ENCODE results near the gene IL22RA1. TPM values are rescaled to one million over a fixed set of nuclear protein-coding genes. Genes with fewer than 3 reads are reported as not detected.

IL22RA1 gene
- total and polyA plus RNA-seq, 7 donors: 0.16 to 18.5 (median 7.2) TPM; not detected in 2

DNA sequence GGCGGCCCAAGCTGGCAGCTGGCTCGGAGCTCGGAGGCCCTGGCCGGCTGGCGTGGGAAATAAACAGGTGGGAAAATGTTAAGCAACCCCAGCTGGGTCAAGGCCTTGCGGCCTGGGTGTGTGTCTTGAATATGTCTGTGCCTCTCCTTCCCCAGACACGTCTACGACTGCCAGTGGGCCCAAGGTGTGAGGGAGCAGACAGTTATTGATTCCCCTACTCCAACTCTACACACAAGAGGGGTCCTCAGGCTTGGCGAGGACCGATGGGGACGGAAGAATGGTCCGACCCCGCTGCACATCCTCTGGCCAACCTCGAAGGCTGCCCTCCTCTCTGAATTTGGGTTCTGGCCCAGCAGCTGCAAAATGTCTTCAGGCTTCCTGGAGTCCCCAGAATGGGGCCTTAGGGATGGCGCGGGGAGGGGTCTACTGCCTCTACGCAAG, 2.2 kb downstream of the IL22RA1 start:
- no peaks in the 10 kb centered on the region for H3K9me3 ChIP-seq
- no peaks in the 10 kb centered on the region for H3K36me3 ChIP-seq
- H3K4me1 ChIP-seq: no peaks in the 10 kb centered on the region
- WGBS, 2 donors: 88 to 90% methylated on average over 17 of the region's 17 CpGs
- intact Hi-C loops (cut with DNase I): no loop called here
- no peaks in the 10 kb centered on the region for H3K27me3 ChIP-seq
- no peak overlapping the region for H3K27ac ChIP-seq
- DNase-seq: no peak
- TF ChIP-seq POLR2AphosphoS5 (IDR thresholded peaks at IDR 0.05): no peak
- no peak overlapping the region for H3K4me3 ChIP-seq

DNA sequence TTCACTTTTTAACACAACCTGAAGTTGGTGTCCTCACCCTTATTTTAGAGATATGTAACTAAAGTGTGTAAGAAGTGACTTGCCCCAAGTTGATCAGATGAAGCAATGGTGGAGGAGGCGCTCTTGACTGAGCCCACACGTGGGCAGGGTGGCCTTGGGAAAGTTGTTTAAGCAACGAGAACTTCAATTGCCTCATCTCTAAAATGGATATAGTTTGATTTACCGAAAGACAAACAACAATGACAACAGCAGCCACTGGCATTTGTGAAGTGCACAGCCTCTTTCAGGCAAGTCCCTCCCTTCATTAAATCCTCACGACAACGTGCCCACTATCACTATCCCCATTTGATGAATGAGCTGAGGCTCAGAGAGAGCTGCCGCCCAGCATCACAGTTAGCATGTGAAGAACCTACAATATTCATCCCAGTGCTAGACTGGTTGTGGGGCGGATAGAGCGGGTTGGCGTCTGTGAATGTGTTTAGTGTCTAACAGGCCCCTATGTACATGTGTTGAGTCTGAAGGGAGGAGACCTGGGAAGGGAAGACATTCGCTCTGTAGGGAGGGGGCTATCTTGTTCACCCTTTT, 3.0 kb downstream of the IL22RA1 start:
- Histone ChIP-seq H3K27ac (no peak overlapping the region), H3K4me1 (no peaks in the 10 kb centered on the region), H3K27me3 (no peaks in the 10 kb centered on the region), H3K36me3 (no peaks in the 10 kb centered on the region), H3K4me3 (no peak overlapping the region), H3K9me3 (no peaks in the 10 kb centered on the region)
- DNase-seq: no peak
- intact Hi-C loops (cut with DNase I): no loop called here
- TF ChIP-seq, protein P1, sequence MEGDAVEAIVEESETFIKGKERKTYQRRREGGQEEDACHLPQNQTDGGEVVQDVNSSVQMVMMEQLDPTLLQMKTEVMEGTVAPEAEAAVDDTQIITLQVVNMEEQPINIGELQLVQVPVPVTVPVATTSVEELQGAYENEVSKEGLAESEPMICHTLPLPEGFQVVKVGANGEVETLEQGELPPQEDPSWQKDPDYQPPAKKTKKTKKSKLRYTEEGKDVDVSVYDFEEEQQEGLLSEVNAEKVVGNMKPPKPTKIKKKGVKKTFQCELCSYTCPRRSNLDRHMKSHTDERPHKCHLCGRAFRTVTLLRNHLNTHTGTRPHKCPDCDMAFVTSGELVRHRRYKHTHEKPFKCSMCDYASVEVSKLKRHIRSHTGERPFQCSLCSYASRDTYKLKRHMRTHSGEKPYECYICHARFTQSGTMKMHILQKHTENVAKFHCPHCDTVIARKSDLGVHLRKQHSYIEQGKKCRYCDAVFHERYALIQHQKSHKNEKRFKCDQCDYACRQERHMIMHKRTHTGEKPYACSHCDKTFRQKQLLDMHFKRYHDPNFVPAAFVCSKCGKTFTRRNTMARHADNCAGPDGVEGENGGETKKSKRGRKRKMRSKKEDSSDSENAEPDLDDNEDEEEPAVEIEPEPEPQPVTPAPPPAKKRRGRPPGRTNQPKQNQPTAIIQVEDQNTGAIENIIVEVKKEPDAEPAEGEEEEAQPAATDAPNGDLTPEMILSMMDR (IDR thresholded peaks at IDR 0.05): no peak
- TF ChIP-seq POLR2AphosphoS5 (IDR thresholded peaks at IDR 0.05): no peak
- no peak for TF ChIP-seq POLR2A (IDR thresholded peaks at IDR 0.05)
- TF ChIP-seq EP300 (IDR thresholded peaks at IDR 0.05): no peak
- WGBS, 2 donors: 92% methylated on average over 11 of the region's 11 CpGs

DNA sequence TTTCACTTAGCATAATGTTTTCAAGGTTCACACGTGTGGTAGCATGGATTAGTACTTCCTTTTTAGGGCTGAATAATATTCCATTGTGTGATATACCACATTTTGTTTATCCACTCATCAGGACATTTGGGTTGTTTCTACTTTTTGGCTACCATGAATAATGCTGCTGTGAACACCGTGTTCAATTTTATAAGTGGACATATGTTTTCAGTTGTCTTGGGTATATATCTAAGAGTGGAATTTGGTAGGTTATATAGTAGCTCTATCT, 3.8 kb downstream of the IL22RA1 start:
- Histone ChIP-seq H3K4me3 (no peak overlapping the region), H3K36me3 (no peaks in the 10 kb centered on the region), H3K9me3 (no peaks in the 10 kb centered on the region), H3K27me3 (no peaks in the 10 kb centered on the region), H3K4me1 (no peaks in the 10 kb centered on the region), H3K27ac (no peak overlapping the region)
- TF ChIP-seq EP300 (IDR thresholded peaks at IDR 0.05) (no peak), POLR2AphosphoS5 (IDR thresholded peaks at IDR 0.05) (no peak), POLR2A (IDR thresholded peaks at IDR 0.05) (no peak)
- TF ChIP-seq, protein P1 (IDR thresholded peaks at IDR 0.05): no peak
- intact Hi-C loops (cut with DNase I): no loop called here
- WGBS, 2 donors: 70 to 73% methylated on average over 2 of the region's 2 CpGs
- DNase-seq: no peak

DNA sequence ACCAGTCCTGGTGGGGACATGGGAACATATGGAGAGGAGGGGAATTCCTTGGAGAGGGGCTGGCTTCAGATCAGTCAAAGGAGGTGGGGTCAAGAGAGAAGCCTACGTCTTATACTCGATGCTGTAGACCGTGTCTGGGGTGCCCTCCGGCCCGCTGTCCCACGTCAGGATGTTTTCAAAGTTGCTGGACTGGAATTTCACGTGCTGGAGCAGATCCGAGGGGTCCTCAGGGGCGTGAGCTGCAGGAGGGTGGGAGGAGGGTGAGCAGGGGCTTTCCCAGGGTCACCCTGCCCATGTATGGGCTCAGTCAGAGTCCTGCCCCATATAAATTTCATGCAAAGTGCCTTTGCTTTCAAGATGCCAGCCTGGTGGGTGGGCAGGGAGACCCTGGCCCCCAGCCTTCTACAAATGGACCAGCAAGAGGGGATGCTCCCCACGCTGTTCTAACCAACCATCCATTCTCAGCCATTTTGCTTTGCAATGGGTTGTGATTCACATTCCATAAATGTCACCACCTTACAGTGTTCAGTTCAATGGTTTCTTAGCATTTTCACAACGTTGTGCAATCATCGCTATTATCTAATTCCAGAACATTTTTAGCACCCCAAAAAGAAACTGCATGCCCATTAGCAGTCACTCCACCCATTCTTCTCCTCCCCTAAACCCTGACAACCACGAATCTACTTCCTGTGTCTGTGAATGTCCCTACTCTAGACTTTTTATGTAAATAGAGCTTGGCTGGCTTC, 4.3 kb downstream of the IL22RA1 start:
- H3K4me1 ChIP-seq: no peaks in the 10 kb centered on the region
- H3K27ac ChIP-seq: no peak overlapping the region
- no peaks in the 10 kb centered on the region for H3K9me3 ChIP-seq
- WGBS, 2 donors: 70 to 78% methylated on average over 13 of the region's 13 CpGs
- no peak for DNase-seq
- no peaks in the 10 kb centered on the region for H3K27me3 ChIP-seq
- intact Hi-C loops (cut with DNase I): no loop called here
- H3K36me3 ChIP-seq: no peaks in the 10 kb centered on the region
- TF ChIP-seq POLR2AphosphoS5 (IDR thresholded peaks at IDR 0.05): no peak
- no peak for TF ChIP-seq EP300 (IDR thresholded peaks at IDR 0.05)
- TF ChIP-seq, protein P1 (IDR thresholded peaks at IDR 0.05): no peak
- TF ChIP-seq POLR2A (IDR thresholded peaks at IDR 0.05): no peak
- no peak overlapping the region for H3K4me3 ChIP-seq

DNA sequence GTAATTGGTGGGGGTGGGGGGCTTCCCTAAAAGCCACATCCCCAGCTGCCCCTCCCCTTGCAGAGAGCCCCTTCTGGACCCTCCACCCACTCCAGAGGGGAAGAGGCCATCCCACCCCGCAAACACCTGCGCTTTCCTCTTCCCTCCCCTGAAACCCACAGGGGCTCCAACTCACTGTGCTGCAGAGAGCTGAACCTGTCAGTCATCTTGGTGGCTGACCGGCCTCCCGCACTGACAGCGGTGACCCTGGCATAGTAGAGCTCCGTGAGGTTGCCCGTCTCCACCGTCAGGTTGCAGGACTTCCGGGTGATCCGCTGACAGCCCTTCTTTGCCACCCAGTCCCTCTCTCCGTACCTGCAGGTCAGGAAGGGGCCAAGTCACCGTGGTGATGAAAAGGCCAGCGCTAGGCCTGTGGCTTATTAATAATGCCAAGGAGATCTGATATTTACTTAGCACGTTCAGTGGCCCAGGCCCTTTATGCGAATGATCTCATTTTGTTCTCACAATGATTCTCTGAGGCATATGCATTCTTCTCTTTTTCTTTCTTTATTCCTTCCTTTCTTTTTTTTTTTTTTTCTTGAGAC, 5.9 kb downstream of the IL22RA1 start:
- intact Hi-C loops (cut with DNase I): no loop called here
- no peak for DNase-seq
- Histone ChIP-seq H3K9me3 (no peaks in the 10 kb centered on the region), H3K27ac (no peak overlapping the region), H3K27me3 (no peaks in the 10 kb centered on the region), H3K36me3 (no peaks in the 10 kb centered on the region), H3K4me1 (no peaks in the 10 kb centered on the region), H3K4me3 (no peak overlapping the region)
- WGBS, 2 donors: 89 to 93% methylated on average over 15 of the region's 15 CpGs
- TF ChIP-seq, protein P1 (IDR thresholded peaks at IDR 0.05): no peak
- TF ChIP-seq EP300 (IDR thresholded peaks at IDR 0.05) (no peak), POLR2AphosphoS5 (IDR thresholded peaks at IDR 0.05) (no peak), POLR2A (IDR thresholded peaks at IDR 0.05) (no peak)
